ENCODE data around the gene VAC14. TPM values are rescaled to one million over a fixed set of nuclear protein-coding genes. Genes with fewer than 3 reads are reported as not detected.

VAC14 gene
- polyA plus RNA-seq, 1 donor, result 40.3 TPM

GRCh38 chr16:70788668-70789594, 12.0 kb downstream of the VAC14 start:
- peak; percentile 20 to 22 for DNase-seq
- Histone ChIP-seq H3K36me3 (ENCODE audit: control insufficient read depth, insufficient read depth, low read length) (peaks cover 31% of the 10 kb centered on the region), H3K4me1 (ENCODE audit: control insufficient read depth, insufficient read depth, low read length) (no peaks in the 10 kb centered on the region), H3K27me3 (ENCODE audit: control insufficient read depth, insufficient read depth, low read length) (no peaks in the 10 kb centered on the region), H3K4me3 (ENCODE audit: low read length) (no peak overlapping the region), H3K9me3 (ENCODE audit: control insufficient read depth, low read depth, low read length) (no peaks in the 10 kb centered on the region), H3K27ac (ENCODE audit: low read length) (no peak overlapping the region)
- WGBS (ENCODE audit: insufficient coverage, low lambda C conversion rate), result 68% methylated on average over 2 of the region's 18 CpGs

- Histone ChIP-seq H3K36me3 (ENCODE audit: control insufficient read depth, insufficient read depth, low read length) (peaks cover 58% of the 10 kb centered on the region), H3K4me1 (ENCODE audit: control insufficient read depth, insufficient read depth, low read length) (no peaks in the 10 kb centered on the region), H3K27me3 (ENCODE audit: control insufficient read depth, insufficient read depth, low read length) (no peaks in the 10 kb centered on the region), H3K9me3 (ENCODE audit: control insufficient read depth, low read depth, low read length) (peaks cover 4% of the 10 kb centered on the region), H3K27ac (ENCODE audit: low read length) (no peak overlapping the region), H3K4me3 (ENCODE audit: low read length) (no peak overlapping the region)
- no peak for DNase-seq
- no CpG with 5 or more reads among the region's 19 CpGs for WGBS (ENCODE audit: insufficient coverage, low lambda C conversion rate)
These were observed 14.8 kb downstream of the VAC14 start for GRCh38 chr16:70786020-70786755.

- Histone ChIP-seq H3K9me3 (ENCODE audit: control insufficient read depth, low read depth, low read length) (peaks cover 4% of the 10 kb centered on the region), H3K4me3 (ENCODE audit: low read length) (no peak overlapping the region), H3K36me3 (ENCODE audit: control insufficient read depth, insufficient read depth, low read length) (peaks cover 70% of the 10 kb centered on the region), H3K27ac (ENCODE audit: low read length) (no peak overlapping the region), H3K27me3 (ENCODE audit: control insufficient read depth, insufficient read depth, low read length) (no peaks in the 10 kb centered on the region), H3K4me1 (ENCODE audit: control insufficient read depth, insufficient read depth, low read length) (no peaks in the 10 kb centered on the region)
- 40% methylated on average over 2 of the region's 21 CpGs for WGBS (ENCODE audit: insufficient coverage, low lambda C conversion rate)
- DNase-seq, result no peak
These were observed 16.0 kb downstream of the VAC14 start for GRCh38 chr16:70784692-70785555.

- Histone ChIP-seq H3K27ac (ENCODE audit: low read length) (no peak overlapping the region), H3K4me1 (ENCODE audit: control insufficient read depth, insufficient read depth, low read length) (no peaks in the 10 kb centered on the region), H3K27me3 (ENCODE audit: control insufficient read depth, insufficient read depth, low read length) (no peaks in the 10 kb centered on the region), H3K36me3 (ENCODE audit: control insufficient read depth, insufficient read depth, low read length) (peaks cover 84% of the 10 kb centered on the region), H3K9me3 (ENCODE audit: control insufficient read depth, low read depth, low read length) (peaks cover 4% of the 10 kb centered on the region), H3K4me3 (ENCODE audit: low read length) (no peak overlapping the region)
- no CpG with 5 or more reads among the region's 3 CpGs for WGBS (ENCODE audit: insufficient coverage, low lambda C conversion rate)
- no peak for DNase-seq
These were observed 18.7 kb downstream of the VAC14 start for GRCh38 chr16:70782237-70782636.

GRCh38 chr16:70781800-70782199, 19.2 kb downstream of the VAC14 start:
- H3K27ac ChIP-seq (ENCODE audit: low read length), result no peak overlapping the region
- H3K27me3 ChIP-seq (ENCODE audit: control insufficient read depth, insufficient read depth, low read length), result no peaks in the 10 kb centered on the region
- peaks cover 85% of the 10 kb centered on the region for H3K36me3 ChIP-seq (ENCODE audit: control insufficient read depth, insufficient read depth, low read length)
- no peaks in the 10 kb centered on the region for H3K4me1 ChIP-seq (ENCODE audit: control insufficient read depth, insufficient read depth, low read length)
- H3K9me3 ChIP-seq (ENCODE audit: control insufficient read depth, low read depth, low read length), result peaks cover 4% of the 10 kb centered on the region
- no peak for DNase-seq
- no CpG with 5 or more reads among the region's 14 CpGs for WGBS (ENCODE audit: insufficient coverage, low lambda C conversion rate)
- H3K4me3 ChIP-seq (ENCODE audit: low read length), result no peak overlapping the region

- DNase-seq, result no peak
- no CpG with 5 or more reads among the region's 10 CpGs for WGBS (ENCODE audit: insufficient coverage, low lambda C conversion rate)
- H3K36me3 ChIP-seq (ENCODE audit: control insufficient read depth, insufficient read depth, low read length), result peaks cover 72% of the 10 kb centered on the region
These were observed 20.4 kb downstream of the VAC14 start for GRCh38 chr16:70780546-70780945.

GRCh38 chr16:70779361-70779760, 21.6 kb downstream of the VAC14 start:
- Histone ChIP-seq H3K9me3 (ENCODE audit: control insufficient read depth, low read depth, low read length) (peaks cover 4% of the 10 kb centered on the region), H3K4me3 (ENCODE audit: low read length) (no peak overlapping the region), H3K27ac (ENCODE audit: low read length) (no peak overlapping the region), H3K27me3 (ENCODE audit: control insufficient read depth, insufficient read depth, low read length) (no peaks in the 10 kb centered on the region), H3K4me1 (ENCODE audit: control insufficient read depth, insufficient read depth, low read length) (no peaks in the 10 kb centered on the region), H3K36me3 (ENCODE audit: control insufficient read depth, insufficient read depth, low read length) (peaks cover 64% of the 10 kb centered on the region)
- DNase-seq, result no peak
- no CpG with 5 or more reads among the region's 1 CpG for WGBS (ENCODE audit: insufficient coverage, low lambda C conversion rate)

More at GRCh38 chr16:70780546-70780945, 20.4 kb downstream of the VAC14 start:
- Histone ChIP-seq H3K4me1 (ENCODE audit: control insufficient read depth, insufficient read depth, low read length) (no peaks in the 10 kb centered on the region), H3K27me3 (ENCODE audit: control insufficient read depth, insufficient read depth, low read length) (no peaks in the 10 kb centered on the region), H3K27ac (ENCODE audit: low read length) (no peak overlapping the region), H3K9me3 (ENCODE audit: control insufficient read depth, low read depth, low read length) (peaks cover 4% of the 10 kb centered on the region), H3K4me3 (ENCODE audit: low read length) (no peak overlapping the region)

- Histone ChIP-seq H3K4me1 (ENCODE audit: control insufficient read depth, insufficient read depth, low read length) (no peaks in the 10 kb centered on the region), H3K27ac (ENCODE audit: low read length) (no peak overlapping the region), H3K27me3 (ENCODE audit: control insufficient read depth, insufficient read depth, low read length) (no peaks in the 10 kb centered on the region), H3K36me3 (ENCODE audit: control insufficient read depth, insufficient read depth, low read length) (peaks cover 64% of the 10 kb centered on the region), H3K9me3 (ENCODE audit: control insufficient read depth, low read depth, low read length) (peaks cover 4% of the 10 kb centered on the region), H3K4me3 (ENCODE audit: low read length) (no peak overlapping the region)
- 83% methylated on average over 1 of the region's 8 CpGs for WGBS (ENCODE audit: insufficient coverage, low lambda C conversion rate)
- DNase-seq, result peak; percentile 34 to 44
These were observed 22.1 kb downstream of the VAC14 start for GRCh38 chr16:70778901-70779309.

- DNase-seq, result no peak
These were observed 23.0 kb downstream of the VAC14 start for GRCh38 chr16:70777973-70778406.

GRCh38 chr16:70777496-70777895, 23.5 kb downstream of the VAC14 start:
- no CpG with 5 or more reads among the region's 9 CpGs for WGBS (ENCODE audit: insufficient coverage, low lambda C conversion rate)
- H3K9me3 ChIP-seq (ENCODE audit: control insufficient read depth, low read depth, low read length), result peaks cover 4% of the 10 kb centered on the region
- no peak overlapping the region for H3K27ac ChIP-seq (ENCODE audit: low read length)
- H3K27me3 ChIP-seq (ENCODE audit: control insufficient read depth, insufficient read depth, low read length), result no peaks in the 10 kb centered on the region
- no peaks in the 10 kb centered on the region for H3K4me1 ChIP-seq (ENCODE audit: control insufficient read depth, insufficient read depth, low read length)
- H3K4me3 ChIP-seq (ENCODE audit: low read length), result no peak overlapping the region
- DNase-seq, result no peak
- peaks cover 58% of the 10 kb centered on the region for H3K36me3 ChIP-seq (ENCODE audit: control insufficient read depth, insufficient read depth, low read length)

More at GRCh38 chr16:70777973-70778406, 23.0 kb downstream of the VAC14 start:
- no peak overlapping the region for H3K27ac ChIP-seq (ENCODE audit: low read length)
- no peaks in the 10 kb centered on the region for H3K27me3 ChIP-seq (ENCODE audit: control insufficient read depth, insufficient read depth, low read length)
- H3K4me3 ChIP-seq (ENCODE audit: low read length), result no peak overlapping the region
- peaks cover 59% of the 10 kb centered on the region for H3K36me3 ChIP-seq (ENCODE audit: control insufficient read depth, insufficient read depth, low read length)
- WGBS (ENCODE audit: insufficient coverage, low lambda C conversion rate), result no CpG with 5 or more reads among the region's 8 CpGs
- H3K9me3 ChIP-seq (ENCODE audit: control insufficient read depth, low read depth, low read length), result peaks cover 4% of the 10 kb centered on the region
- H3K4me1 ChIP-seq (ENCODE audit: control insufficient read depth, insufficient read depth, low read length), result no peaks in the 10 kb centered on the region
